Measurements from ENCODE around the gene ZNF526.

ZNF526 gene

GRCh38 chr19:42272535-42272897 is 52.4 kb downstream of the ZNF526 start:
- TF ChIP-seq USF1 (IDR thresholded peaks at IDR 0.05) (no peak), TEAD4 (IDR thresholded peaks at IDR 0.05) (no peak), EP300 (IDR thresholded peaks at IDR 0.05; ENCODE audit: borderline replicate concordance) (no peak), EGR1 (IDR thresholded peaks at IDR 0.05) (no peak), CEBPB (IDR thresholded peaks at IDR 0.05) (no peak), YY1 (IDR thresholded peaks at IDR 0.05; ENCODE audit: low read depth) (no peak), TCF12 (IDR thresholded peaks at IDR 0.05; ENCODE audit: low read depth) (no peak), REST (IDR thresholded peaks at IDR 0.05; ENCODE audit: low read depth) (no peak), FOXM1 (IDR thresholded peaks at IDR 0.05; ENCODE audit: borderline replicate concordance, low read depth) (no peak), CREB1 (IDR thresholded peaks at IDR 0.05; ENCODE audit: low read depth) (no peak), ZBTB7A (IDR thresholded peaks at IDR 0.05; ENCODE audit: low read depth) (no peak), RAD21 (IDR thresholded peaks at IDR 0.05; ENCODE audit: low read depth) (no peak), TAF1 (IDR thresholded peaks at IDR 0.05; ENCODE audit: low read depth) (no peak)

- TF ChIP-seq YY1 (IDR thresholded peaks at IDR 0.05; ENCODE audit: low read depth) (no peak), FOXM1 (IDR thresholded peaks at IDR 0.05; ENCODE audit: borderline replicate concordance, low read depth) (no peak), RAD21 (IDR thresholded peaks at IDR 0.05; ENCODE audit: low read depth) (no peak), EP300 (IDR thresholded peaks at IDR 0.05; ENCODE audit: borderline replicate concordance) (no peak), MAX (IDR thresholded peaks at IDR 0.05) (no peak), TAF1 (IDR thresholded peaks at IDR 0.05; ENCODE audit: low read depth) (no peak), REST (IDR thresholded peaks at IDR 0.05; ENCODE audit: low read depth) (no peak), TCF12 (IDR thresholded peaks at IDR 0.05; ENCODE audit: low read depth) (no peak), CEBPB (IDR thresholded peaks at IDR 0.05) (no peak), NFIC (IDR thresholded peaks at IDR 0.05) (no peak), USF1 (IDR thresholded peaks at IDR 0.05) (no peak), TEAD4 (IDR thresholded peaks at IDR 0.05) (no peak)
Observed at GRCh38 chr19:42272989-42273406, 52.9 kb downstream of the ZNF526 start.

- TF ChIP-seq TEAD4 (IDR thresholded peaks at IDR 0.05) (no peak), REST (IDR thresholded peaks at IDR 0.05; ENCODE audit: low read depth) (no peak), CREB1 (IDR thresholded peaks at IDR 0.05; ENCODE audit: low read depth) (no peak), NFIC (IDR thresholded peaks at IDR 0.05) (no peak), EP300 (IDR thresholded peaks at IDR 0.05; ENCODE audit: borderline replicate concordance) (no peak), EGR1 (IDR thresholded peaks at IDR 0.05) (no peak), CEBPB (IDR thresholded peaks at IDR 0.05) (no peak), FOXM1 (IDR thresholded peaks at IDR 0.05; ENCODE audit: borderline replicate concordance, low read depth) (no peak), TAF1 (IDR thresholded peaks at IDR 0.05; ENCODE audit: low read depth) (no peak), USF1 (IDR thresholded peaks at IDR 0.05) (no peak), ZBTB7A (IDR thresholded peaks at IDR 0.05; ENCODE audit: low read depth) (no peak), YY1 (IDR thresholded peaks at IDR 0.05; ENCODE audit: low read depth) (no peak), TCF12 (IDR thresholded peaks at IDR 0.05; ENCODE audit: low read depth) (no peak), MAX (IDR thresholded peaks at IDR 0.05) (no peak), RAD21 (IDR thresholded peaks at IDR 0.05; ENCODE audit: low read depth) (no peak)
Observed at GRCh38 chr19:42273407-42274064, 53.4 kb downstream of the ZNF526 start.

All from Ishikawa (cell line).